A549 treated with Hydrocortisone at 1 μM for 4 hours (cell line): Measurements from ENCODE around the gene USP2. TPM values are rescaled to one million over a fixed set of nuclear protein-coding genes. Genes with fewer than 3 reads are reported as not detected.

Experiments used
- total RNA-seq: library from RNA; stranded (reverse); fragments of 200-300 nt; extraction: Qiagen RNA extraction; gene quantifications from 5 replicates; pipeline ENCODE4 v1.2.3, GENCODE V29; 2022

Gene USP2
- 0.77 to 1.4 TPM (median 0.96 TPM) in 5 replicates for total RNA-seq

GRCh38 chr11:119381181-119381988 is at the start of gene USP2:
TSS of gene USP2 (minus strand) at chr11:119381690. CDS start at chr11:119373480, 8,210 bp downstream.

GRCh38 chr11:119422809-119423508 is 41.5 kb upstream of the USP2 start, which contains the start of gene THY1:
TSS of gene THY1 (minus strand) at chr11:119423172. CDS start at chr11:119420905, 2,267 bp downstream.

GRCh38 chr11:119346605-119347004 is 34.9 kb downstream of the USP2 start, which contains the start of gene MFRP:
TSS of gene MFRP (minus strand) at chr11:119346705. CDS start at chr11:119346513, 192 bp downstream.

GRCh38 chr11:119340335-119341221 is 40.9 kb downstream of the USP2 start, which contains the start of gene C1QTNF5:
TSS of gene C1QTNF5 (minus strand) at chr11:119340883. CDS start at chr11:119340397, 486 bp downstream.

GRCh38 chr11:119334174-119334930 is 47.1 kb downstream of the USP2 start, which contains the start of gene RNF26:
TSS of gene RNF26 (plus strand) at chr11:119334527. CDS start at chr11:119335123, 596 bp downstream.

GRCh38 chr11:119316729-119317591 is 64.5 kb downstream of the USP2 start, which contains the start of gene MCAM:
TSS of gene MCAM (minus strand) at chr11:119317130. CDS start at chr11:119317101, 29 bp downstream.

Other genes starting within 250 kb of the USP2 start
- 0.26 to 0.40 TPM (median 0.33 TPM) in 5 replicates for gene ABCG4, start 232.6 kb downstream of the USP2 start, total RNA-seq
- gene NLRX1, start 213.0 kb downstream of the USP2 start, total RNA-seq: 9.7 to 12.0 TPM (median 10.7 TPM) in 5 replicates
- 0.15 to 0.30 TPM (median 0.23 TPM) in 4 of 5 replicates, not detected in the other for gene NHERF4, start 196.2 kb downstream of the USP2 start, total RNA-seq
- gene CBL, start 175.4 kb downstream of the USP2 start, total RNA-seq: 5.7 to 10.7 TPM (median 7.9 TPM) in 5 replicates
- gene MCAM, start 64.6 kb downstream of the USP2 start, total RNA-seq: 10.6 to 14.2 TPM (median 11.4 TPM) in 5 replicates
- 32.7 to 38.7 TPM (median 34.8 TPM) in 5 replicates for gene RNF26, start 47.2 kb downstream of the USP2 start, total RNA-seq
- gene C1QTNF5, start 40.8 kb downstream of the USP2 start, total RNA-seq: not detected in 5 replicates
- gene MFRP, start 35.0 kb downstream of the USP2 start, total RNA-seq: not detected in 5 replicates
- 11.4 to 19.8 TPM (median 13.2 TPM) in 5 replicates for gene THY1, start 41.5 kb upstream of the USP2 start, total RNA-seq